AG04450 (cell line): Measurements from ENCODE around the gene SCGB1D1. TPM values are rescaled to one million over a fixed set of nuclear protein-coding genes. Genes with fewer than 3 reads are reported as not detected.

ENCODE experiments used
- CTCF ChIA-PET: fragments of 300-600, 350-600 bp; formaldehyde crosslinking; extraction: SDS; loops from one replicate; lab custom pipeline; 2022; ENCODE audit warnings: antibody characterized with exemption, inconsistent platforms; lab: Charles Lee
- POLR2A ChIA-PET: fragments of 350-600 bp; formaldehyde crosslinking; extraction: SDS; loops from one replicate; lab custom pipeline; 2021; ENCODE audit warnings: antibody characterized with exemption, inconsistent platforms; lab: Yijun Ruan, JAX
- DNase-seq: peaks from one replicate; pipeline ENCODE4 v3.0.0-alpha.2; 2011; ENCODE audit warnings: low read depth, low spot score
- H3K27ac ChIP-seq: one replicate; pipeline ENCODE4 v1.5.1; 2012; ENCODE audit warnings: low read depth, low read length, control low read depth
- H3K27me3 ChIP-seq: one replicate; pipeline ENCODE4 v1.6.0; 2012; ENCODE audit warnings: low read length; ENCODE audit not compliant: control insufficient read depth, insufficient read depth
- H3K4me3 ChIP-seq: 2 replicates; pipeline ENCODE4 v1.5.1; 2011; ENCODE audit warnings: mild to moderate bottlenecking, low read depth, low read length, control low read depth
- H3K9me3 ChIP-seq: 2 replicates; pipeline ENCODE4 v1.5.1; 2012; ENCODE audit warnings: low read length; ENCODE audit not compliant: control insufficient read depth, insufficient read depth
- polyA plus RNA-seq: library from polyadenylated mRNA; depleted of rRNA; stranded (reverse); fragments of >200 nt; gene quantifications from 2 replicates; pipeline ENCODE4 v1.2.3, GENCODE V29; 2011
- TF ChIP-seq, protein P1 (sequence below): IDR thresholded peaks from 2 replicates; pipeline ENCODE4 v1.5.1; 2011; ENCODE audit warnings: low read depth, low read length, control low read depth, inconsistent platforms

SCGB1D1 gene
- polyA plus RNA-seq, 1 experiment = not detected

DNA sequence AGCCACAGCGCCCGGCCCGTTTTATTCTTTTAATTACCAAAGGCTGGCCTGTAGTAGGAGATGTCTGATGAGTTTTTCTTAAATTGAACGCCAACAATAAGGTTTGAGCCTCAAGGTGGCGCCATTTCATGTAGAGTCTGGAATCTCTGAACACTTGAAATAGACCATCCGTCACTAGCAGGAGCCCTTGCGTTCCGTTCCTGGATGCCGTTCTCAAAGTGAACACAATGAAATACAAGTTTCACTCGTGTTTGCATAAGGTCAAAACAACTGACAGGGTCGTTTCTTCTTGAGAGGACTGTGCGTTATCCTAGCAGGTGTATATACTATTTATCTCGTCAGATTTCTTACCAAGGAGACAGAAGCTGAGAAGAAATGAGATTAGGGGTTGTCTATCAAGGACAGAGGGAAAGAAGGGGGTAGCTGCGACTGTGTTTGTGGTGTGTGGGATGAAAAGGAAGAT, 18.7 kb upstream of the SCGB1D1 start:
- TF ChIP-seq, protein P1, sequence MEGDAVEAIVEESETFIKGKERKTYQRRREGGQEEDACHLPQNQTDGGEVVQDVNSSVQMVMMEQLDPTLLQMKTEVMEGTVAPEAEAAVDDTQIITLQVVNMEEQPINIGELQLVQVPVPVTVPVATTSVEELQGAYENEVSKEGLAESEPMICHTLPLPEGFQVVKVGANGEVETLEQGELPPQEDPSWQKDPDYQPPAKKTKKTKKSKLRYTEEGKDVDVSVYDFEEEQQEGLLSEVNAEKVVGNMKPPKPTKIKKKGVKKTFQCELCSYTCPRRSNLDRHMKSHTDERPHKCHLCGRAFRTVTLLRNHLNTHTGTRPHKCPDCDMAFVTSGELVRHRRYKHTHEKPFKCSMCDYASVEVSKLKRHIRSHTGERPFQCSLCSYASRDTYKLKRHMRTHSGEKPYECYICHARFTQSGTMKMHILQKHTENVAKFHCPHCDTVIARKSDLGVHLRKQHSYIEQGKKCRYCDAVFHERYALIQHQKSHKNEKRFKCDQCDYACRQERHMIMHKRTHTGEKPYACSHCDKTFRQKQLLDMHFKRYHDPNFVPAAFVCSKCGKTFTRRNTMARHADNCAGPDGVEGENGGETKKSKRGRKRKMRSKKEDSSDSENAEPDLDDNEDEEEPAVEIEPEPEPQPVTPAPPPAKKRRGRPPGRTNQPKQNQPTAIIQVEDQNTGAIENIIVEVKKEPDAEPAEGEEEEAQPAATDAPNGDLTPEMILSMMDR = peak; percentile 61
- H3K27me3 ChIP-seq = peaks cover 26% of the 10 kb centered on the region
- H3K4me3 ChIP-seq = no peak overlapping the region
- peak; percentile 10 for DNase-seq
- H3K27ac ChIP-seq = no peak overlapping the region
- ChIA-PET CTCF (interaction anchor here (0.5 to 1.6 kb wide), 10 partner anchors 14 to 807 kb away, joined by 3 to 7 read pairs (median 4); no protein-coding TSS in a partner anchor), POLR2A (no interaction called here)
- no peaks in the 10 kb centered on the region for H3K9me3 ChIP-seq

DNA sequence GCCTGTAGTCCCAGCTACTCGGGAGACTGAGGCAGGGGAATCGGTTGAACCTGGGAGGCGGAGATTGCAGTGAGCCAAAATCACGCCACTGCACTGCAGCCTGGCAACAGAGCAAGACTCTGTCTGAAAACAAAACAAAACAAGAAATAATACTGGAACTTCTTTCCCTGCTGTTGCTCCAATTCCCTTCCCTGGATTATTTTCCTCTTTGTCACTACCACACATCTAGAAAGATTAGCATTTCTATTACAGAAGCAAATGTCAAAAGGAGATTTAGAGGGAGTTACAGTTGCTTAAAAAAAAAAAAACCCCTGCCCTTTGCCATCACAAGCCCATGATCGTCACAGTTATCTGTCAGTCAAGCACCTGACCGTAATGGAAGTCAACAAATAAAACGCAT, 17.7 kb upstream of the SCGB1D1 start:
- CTCF ChIA-PET = interaction anchor here (0.6 to 1.0 kb wide), 4 partner anchors 34 to 589 kb away, joined by 3 to 7 read pairs (median 4); no protein-coding TSS in a partner anchor
- Histone ChIP-seq H3K27me3 (peaks cover 22% of the 10 kb centered on the region), H3K9me3 (no peaks in the 10 kb centered on the region), H3K4me3 (no peak overlapping the region), H3K27ac (no peak overlapping the region)
- TF ChIP-seq, protein P1 = no peak
- POLR2A ChIA-PET = no interaction called here
- no peak for DNase-seq

DNA sequence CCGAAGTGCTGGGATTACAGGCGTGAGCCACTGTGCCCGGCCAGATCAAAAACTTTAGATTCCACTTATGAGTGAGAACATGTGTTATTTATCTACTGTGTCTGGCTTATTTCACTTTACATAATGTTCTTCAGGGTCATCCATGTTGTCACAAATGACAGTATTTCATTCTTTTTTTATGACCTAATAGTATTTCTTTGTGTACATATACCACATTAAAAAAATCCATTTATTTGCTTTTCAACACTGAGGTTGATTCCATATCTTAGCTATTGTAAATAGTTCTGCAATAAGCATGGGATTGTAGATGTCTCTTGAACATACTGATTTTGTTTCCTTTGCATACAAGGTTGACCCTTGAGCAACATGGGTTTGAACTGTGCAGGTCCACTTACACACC, 13.2 kb upstream of the SCGB1D1 start:
- ChIA-PET POLR2A (no interaction called here), CTCF (no interaction called here)
- no peaks in the 10 kb centered on the region for H3K9me3 ChIP-seq
- TF ChIP-seq, protein P1 = no peak
- H3K4me3 ChIP-seq = no peak overlapping the region
- no peak overlapping the region for H3K27ac ChIP-seq
- H3K27me3 ChIP-seq = peaks cover 10% of the 10 kb centered on the region
- no peak for DNase-seq

DNA sequence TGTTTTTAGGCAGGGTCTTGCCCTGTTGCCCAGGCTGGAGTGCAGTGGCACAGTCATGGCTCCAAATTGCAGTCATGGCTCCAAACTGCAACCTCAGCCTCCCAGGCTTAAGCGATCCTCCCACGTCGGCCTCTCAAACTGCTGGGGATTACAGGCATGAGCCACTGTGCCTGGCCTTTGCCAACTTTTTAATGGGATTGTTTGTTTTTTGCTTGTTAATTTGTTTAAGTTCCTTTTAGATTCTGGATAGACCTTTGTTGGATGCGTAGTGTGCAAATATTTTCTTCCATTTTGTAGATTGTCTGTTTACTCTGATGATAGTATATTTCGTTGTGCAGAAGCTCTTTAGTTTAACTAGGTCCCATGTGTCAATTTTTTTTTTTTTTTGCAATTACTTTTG, 10.0 kb upstream of the SCGB1D1 start:
- TF ChIP-seq, protein P1 = no peak
- ChIA-PET CTCF (no interaction called here), POLR2A (no interaction called here)
- no peak for DNase-seq
- Histone ChIP-seq H3K27ac (no peak overlapping the region), H3K9me3 (no peaks in the 10 kb centered on the region), H3K27me3 (peaks cover 12% of the 10 kb centered on the region), H3K4me3 (no peak overlapping the region)

DNA sequence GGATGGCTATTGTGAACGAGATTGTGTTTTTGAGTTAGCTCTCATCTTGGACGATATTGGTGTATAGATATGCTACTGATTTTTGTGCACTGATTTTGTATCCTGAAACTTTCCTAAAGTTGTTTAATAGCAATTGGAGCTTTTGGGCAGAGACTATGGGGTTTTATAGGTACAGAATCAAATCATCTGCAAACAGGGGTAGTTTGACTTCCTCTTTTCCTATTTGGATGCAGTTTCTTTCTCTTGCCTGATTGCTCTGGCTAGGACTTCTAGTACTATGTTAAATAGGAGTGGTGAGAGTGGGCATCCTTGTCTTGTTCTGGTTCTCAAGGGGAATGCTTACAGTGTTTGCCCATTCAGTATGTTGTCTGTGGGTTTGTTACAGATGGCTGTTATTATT, 8.9 kb upstream of the SCGB1D1 start:
- no peak for DNase-seq
- TF ChIP-seq, protein P1 = no peak
- H3K4me3 ChIP-seq = no peak overlapping the region
- ChIA-PET POLR2A (no interaction called here), CTCF (no interaction called here)
- H3K9me3 ChIP-seq = no peaks in the 10 kb centered on the region
- H3K27me3 ChIP-seq = peaks cover 16% of the 10 kb centered on the region
- H3K27ac ChIP-seq = no peak overlapping the region
